BE2C (cell line): ENCODE results near the gene FIGNL2.

Source experiments
- DNase-seq: peaks from one replicate; pipeline ENCODE4 v3.0.0-alpha.2; 2020
- H3K27me3 ChIP-seq: fragments of 250-450 bp; sonication (Bioruptor Pico); 2 replicates; pipeline ENCODE4 v1.5.1; 2020; ENCODE audit warnings: mild to moderate bottlenecking
- H3K36me3 ChIP-seq: fragments of 250-450 bp; sonication (Bioruptor Pico); 2 replicates; pipeline ENCODE4 v1.5.1; 2020; ENCODE audit warnings: mild to moderate bottlenecking
- H3K4me1 ChIP-seq: fragments of 250-450 bp; sonication (Bioruptor Pico); 2 replicates; pipeline ENCODE4 v1.5.1; 2020
- H3K4me3 ChIP-seq: 2 replicates; pipeline ENCODE4 v1.5.1; 2011; ENCODE audit warnings: low read depth, low read length
- H3K9me3 ChIP-seq: fragments of 250-450 bp; sonication (Bioruptor Pico); 2 replicates; pipeline ENCODE4 v1.5.1; 2020
- CTCF ChIP-seq: IDR thresholded peaks from 2 replicates; pipeline ENCODE4 v1.5.1; 2012; ENCODE audit warnings: mild to moderate bottlenecking, low read depth, low read length

Gene FIGNL2

GRCh38 chr12:51847643-51848325, 734 bp downstream of the FIGNL2 start:
- Histone ChIP-seq H3K4me3 (peak overlapping the region; percentile 80), H3K9me3 (no peaks in the 10 kb centered on the region), H3K36me3 (no peaks in the 10 kb centered on the region), H3K27me3 (no peaks in the 10 kb centered on the region; the same call in 1 of the 2 replicates), H3K4me1 (no peaks in the 10 kb centered on the region)
- no peak for DNase-seq
- TF ChIP-seq CTCF: no peak

GRCh38 chr12:51846911-51847642, 1.4 kb downstream of the FIGNL2 start:
- no peak for TF ChIP-seq CTCF
- no peaks in the 10 kb centered on the region for H3K36me3 ChIP-seq
- no peaks in the 10 kb centered on the region; the same call in 1 of the 2 replicates for H3K27me3 ChIP-seq
- H3K4me1 ChIP-seq: no peaks in the 10 kb centered on the region
- peak overlapping the region; percentile 80 for H3K4me3 ChIP-seq
- DNase-seq: peak; percentile 85
- H3K9me3 ChIP-seq: no peaks in the 10 kb centered on the region

- TF ChIP-seq CTCF: no peak
- H3K27me3 ChIP-seq: no peaks in the 10 kb centered on the region; the same call in 1 of the 2 replicates
- H3K9me3 ChIP-seq: no peaks in the 10 kb centered on the region
- H3K4me1 ChIP-seq: no peaks in the 10 kb centered on the region
- DNase-seq: no peak
- H3K36me3 ChIP-seq: no peaks in the 10 kb centered on the region
- H3K4me3 ChIP-seq: no peak overlapping the region; the same call in 1 of the 2 replicates
These were observed 2.2 kb downstream of the FIGNL2 start for GRCh38 chr12:51846271-51846691.

- Histone ChIP-seq H3K4me1 (no peaks in the 10 kb centered on the region), H3K27me3 (no peaks in the 10 kb centered on the region; the same call in 1 of the 2 replicates), H3K4me3 (no peak overlapping the region), H3K9me3 (no peaks in the 10 kb centered on the region), H3K36me3 (no peaks in the 10 kb centered on the region)
- TF ChIP-seq CTCF: no peak
- DNase-seq: no peak
These were observed 3.0 kb downstream of the FIGNL2 start for GRCh38 chr12:51845482-51845881.

- TF ChIP-seq CTCF: no peak
These were observed 3.7 kb downstream of the FIGNL2 start for GRCh38 chr12:51844854-51845253.

GRCh38 chr12:51841727-51842126, 6.8 kb downstream of the FIGNL2 start:
- no peak for DNase-seq
- no peaks in the 10 kb centered on the region for H3K4me1 ChIP-seq
- H3K4me3 ChIP-seq: no peak overlapping the region
- no peak for TF ChIP-seq CTCF
- H3K9me3 ChIP-seq: no peaks in the 10 kb centered on the region
- H3K27me3 ChIP-seq: no peaks in the 10 kb centered on the region
- H3K36me3 ChIP-seq: no peaks in the 10 kb centered on the region

More at GRCh38 chr12:51844854-51845253, 3.7 kb downstream of the FIGNL2 start:
- Histone ChIP-seq H3K27me3 (no peaks in the 10 kb centered on the region; the same call in 1 of the 2 replicates), H3K9me3 (no peaks in the 10 kb centered on the region), H3K4me3 (no peak overlapping the region), H3K36me3 (no peaks in the 10 kb centered on the region), H3K4me1 (no peaks in the 10 kb centered on the region)
- no peak for DNase-seq
